ENCODE data around the gene CHCHD6. TPM values are rescaled to one million over a fixed set of nuclear protein-coding genes. Genes with fewer than 3 reads are reported as not detected.

CHCHD6 gene
- total RNA-seq, 2 experiments from 2014 or later = 16.6 to 21.2 TPM

DNA sequence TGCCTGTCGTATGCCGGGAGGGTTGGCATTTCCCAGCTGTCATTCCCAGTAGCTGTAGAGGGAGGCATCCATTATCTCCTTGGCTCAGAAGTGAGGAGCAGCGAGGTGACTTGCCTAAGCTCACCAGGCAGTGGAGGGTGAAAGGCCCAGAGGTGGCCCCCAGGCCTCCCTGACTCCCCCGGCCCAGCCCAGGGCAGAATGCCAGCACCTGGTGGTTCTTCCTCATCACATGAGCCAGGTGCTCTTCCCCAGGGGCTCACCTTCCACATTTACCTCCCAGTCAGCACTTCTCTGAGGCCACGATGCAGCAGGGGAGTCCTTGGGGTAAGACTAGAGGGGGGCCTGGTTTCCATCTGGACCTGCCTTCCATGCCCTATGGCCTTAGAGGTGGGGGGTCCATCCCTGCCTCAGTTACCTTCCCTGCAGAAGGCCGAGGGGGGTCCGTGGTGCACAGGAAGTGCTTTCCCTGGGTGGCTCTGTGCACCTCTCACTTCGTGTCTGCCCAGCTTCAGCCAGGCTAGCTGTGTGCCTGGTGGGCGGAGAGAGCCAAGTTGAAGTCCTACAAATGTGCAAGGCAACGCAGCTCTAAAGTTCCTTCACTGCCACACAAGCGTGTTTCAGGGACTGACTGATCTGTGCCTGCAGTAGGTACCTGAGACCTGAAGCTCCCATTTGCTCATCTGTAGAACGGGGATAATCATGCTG is 208.6 kb downstream of the CHCHD6 start:
- Mint-ChIP-seq H3K9me3 (peaks cover 2% of the 10 kb centered on the region), H3K27ac (peak overlapping the region; percentile 90), H3K4me3 (peak overlapping the region; percentile 1), H3K36me3 (ENCODE audit: low read depth) (peaks cover 22% of the 10 kb centered on the region), H3K27me3 (no peaks in the 10 kb centered on the region), H3K4me1 (ENCODE audit: low read depth) (peaks cover 46% of the 10 kb centered on the region)
- ChIA-PET POLR2A (interaction anchor here (0.7 to 1.3 kb wide), 2 partner anchors 10 to 12 kb away, joined by 3 read pairs; no protein-coding TSS in a partner anchor), CTCF (interaction anchor here (1.8 kb wide), 1 partner anchor 70 kb away, joined by 7 read pairs; the partner anchor contains the start of gene PLXNA1)
- TF ChIP-seq, protein P1, sequence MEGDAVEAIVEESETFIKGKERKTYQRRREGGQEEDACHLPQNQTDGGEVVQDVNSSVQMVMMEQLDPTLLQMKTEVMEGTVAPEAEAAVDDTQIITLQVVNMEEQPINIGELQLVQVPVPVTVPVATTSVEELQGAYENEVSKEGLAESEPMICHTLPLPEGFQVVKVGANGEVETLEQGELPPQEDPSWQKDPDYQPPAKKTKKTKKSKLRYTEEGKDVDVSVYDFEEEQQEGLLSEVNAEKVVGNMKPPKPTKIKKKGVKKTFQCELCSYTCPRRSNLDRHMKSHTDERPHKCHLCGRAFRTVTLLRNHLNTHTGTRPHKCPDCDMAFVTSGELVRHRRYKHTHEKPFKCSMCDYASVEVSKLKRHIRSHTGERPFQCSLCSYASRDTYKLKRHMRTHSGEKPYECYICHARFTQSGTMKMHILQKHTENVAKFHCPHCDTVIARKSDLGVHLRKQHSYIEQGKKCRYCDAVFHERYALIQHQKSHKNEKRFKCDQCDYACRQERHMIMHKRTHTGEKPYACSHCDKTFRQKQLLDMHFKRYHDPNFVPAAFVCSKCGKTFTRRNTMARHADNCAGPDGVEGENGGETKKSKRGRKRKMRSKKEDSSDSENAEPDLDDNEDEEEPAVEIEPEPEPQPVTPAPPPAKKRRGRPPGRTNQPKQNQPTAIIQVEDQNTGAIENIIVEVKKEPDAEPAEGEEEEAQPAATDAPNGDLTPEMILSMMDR (IDR thresholded peaks at IDR 0.05) = no peak
- intact Hi-C loops (cut with micrococcal nuclease) = no loop called here
- DNase-seq = no peak
- no peak for ATAC-seq

DNA sequence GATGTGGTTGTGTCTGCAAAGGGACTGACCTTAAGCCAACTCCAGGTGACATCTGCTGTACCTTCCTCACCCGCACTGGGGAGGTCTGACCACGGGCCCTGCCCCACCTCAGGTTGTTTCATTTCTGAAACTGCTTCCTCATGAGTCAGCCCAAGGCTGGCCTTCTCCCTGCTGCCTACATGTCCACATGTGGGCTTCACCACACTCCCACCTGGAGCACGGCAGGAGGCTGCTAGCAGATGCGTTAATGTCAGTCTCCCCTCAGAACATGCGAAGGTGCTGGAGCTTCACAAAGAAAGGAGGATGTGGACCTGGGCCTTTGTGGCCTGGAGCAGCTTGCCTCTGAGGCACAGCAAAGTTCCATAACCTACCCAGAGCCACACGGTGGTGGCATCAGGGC is 209.5 kb downstream of the CHCHD6 start:
- intact Hi-C loops (cut with micrococcal nuclease) = no loop called here
- TF ChIP-seq, protein P1 (IDR thresholded peaks at IDR 0.05) = no peak
- ChIA-PET POLR2A (interaction anchor here (0.7 kb wide), 1 partner anchor 9 kb away, joined by 3 read pairs; no protein-coding TSS in a partner anchor), CTCF (interaction anchor here (1.1 kb wide), 1 partner anchor 69 kb away, joined by 3 read pairs; the partner anchor contains the start of gene PLXNA1)
- Mint-ChIP-seq H3K9me3 (peaks cover 2% of the 10 kb centered on the region), H3K4me1 (ENCODE audit: low read depth) (peaks cover 44% of the 10 kb centered on the region), H3K27me3 (no peaks in the 10 kb centered on the region), H3K27ac (no peak overlapping the region), H3K36me3 (ENCODE audit: low read depth) (peaks cover 23% of the 10 kb centered on the region), H3K4me3 (no peak overlapping the region)
- peak; percentile 45 for DNase-seq
- no peak for ATAC-seq

DNA sequence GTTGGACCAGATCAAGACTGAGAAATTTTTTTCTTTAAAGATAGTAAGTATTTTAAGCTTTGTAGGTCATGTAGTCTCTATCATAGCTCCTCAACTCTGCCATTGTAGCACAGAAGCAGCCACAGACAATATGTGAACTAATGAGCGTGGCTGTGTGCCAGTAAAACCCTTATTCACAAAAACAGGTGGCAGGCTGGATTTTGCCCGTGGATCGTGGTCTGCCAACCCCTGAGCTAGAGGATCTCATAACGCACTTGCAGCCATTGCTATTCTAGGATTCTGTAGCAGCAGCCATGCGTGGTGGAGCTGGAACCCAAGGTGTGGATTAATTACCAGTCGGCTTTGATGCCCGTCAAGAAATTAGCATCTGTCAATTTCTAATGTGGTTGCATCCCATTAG is 210.2 kb downstream of the CHCHD6 start:
- H3K4me3 Mint-ChIP-seq = no peak overlapping the region
- peaks cover 2% of the 10 kb centered on the region for H3K9me3 Mint-ChIP-seq
- CTCF ChIA-PET = interaction anchor here (1.1 kb wide), 1 partner anchor 68 kb away, joined by 3 read pairs; the partner anchor contains the start of gene PLXNA1
- no peak overlapping the region for H3K27ac Mint-ChIP-seq
- TF ChIP-seq, protein P1 (IDR thresholded peaks at IDR 0.05) = no peak
- ATAC-seq = no peak
- POLR2A ChIA-PET = no interaction called here
- intact Hi-C loops (cut with micrococcal nuclease) = no loop called here
- H3K27me3 Mint-ChIP-seq = no peaks in the 10 kb centered on the region
- DNase-seq = no peak
- peaks cover 22% of the 10 kb centered on the region for H3K36me3 Mint-ChIP-seq (ENCODE audit: low read depth)
- H3K4me1 Mint-ChIP-seq (ENCODE audit: low read depth) = peaks cover 37% of the 10 kb centered on the region

GRCh38 chr3:126915015-126915414 is 211.0 kb downstream of the CHCHD6 start:
- no peak overlapping the region for H3K27ac Mint-ChIP-seq
- ChIA-PET CTCF (no interaction called here), POLR2A (no interaction called here)
- no peak for DNase-seq
- TF ChIP-seq, protein P1 (IDR thresholded peaks at IDR 0.05) = no peak
- H3K4me3 Mint-ChIP-seq = no peak overlapping the region
- H3K9me3 Mint-ChIP-seq = no peaks in the 10 kb centered on the region
- peaks cover 32% of the 10 kb centered on the region for H3K4me1 Mint-ChIP-seq (ENCODE audit: low read depth)
- ATAC-seq = no peak
- H3K27me3 Mint-ChIP-seq = no peaks in the 10 kb centered on the region
- H3K36me3 Mint-ChIP-seq (ENCODE audit: low read depth) = peaks cover 19% of the 10 kb centered on the region
- intact Hi-C loops (cut with micrococcal nuclease) = no loop called here

- ChIA-PET POLR2A (no interaction called here), CTCF (no interaction called here)
- ATAC-seq (no peak), DNase-seq (no peak)
- no peaks in the 10 kb centered on the region for H3K27me3 Mint-ChIP-seq
- H3K9me3 Mint-ChIP-seq = no peaks in the 10 kb centered on the region
- H3K4me1 Mint-ChIP-seq (ENCODE audit: low read depth) = peaks cover 18% of the 10 kb centered on the region
- no peak overlapping the region for H3K27ac Mint-ChIP-seq
- TF ChIP-seq, protein P1 (IDR thresholded peaks at IDR 0.05) = no peak
- intact Hi-C loops (cut with micrococcal nuclease) = no loop called here
- H3K4me3 Mint-ChIP-seq = no peak overlapping the region
- H3K36me3 Mint-ChIP-seq (ENCODE audit: low read depth) = peaks cover 14% of the 10 kb centered on the region
Measured at GRCh38 chr3:126916546-126916945, 212.5 kb downstream of the CHCHD6 start.

All from activated CD8-positive, alpha-beta T cell treated with anti-CD3 and anti-CD28 coated beads for 36 hours (primary cell).